Fibroblast of skin of abdomen (primary cell): Measurements from ENCODE around the gene PMEPA1.

Experiments used
- DNase-seq: peaks from one replicate; pipeline ENCODE4 v3.0.0-alpha.2; 2013

PMEPA1 gene

GRCh38 chr20:57605878-57606277 lies 103.9 kb downstream of the PMEPA1 start:
- no peak for DNase-seq

GRCh38 chr20:57605045-57605444 lies 104.8 kb downstream of the PMEPA1 start:
- DNase-seq = no peak

- DNase-seq = no peak
These were observed 106.7 kb downstream of the PMEPA1 start for GRCh38 chr20:57603120-57603519.

GRCh38 chr20:57601737-57602136 lies 108.1 kb downstream of the PMEPA1 start:
- no peak for DNase-seq

- no peak for DNase-seq
These were observed 108.6 kb downstream of the PMEPA1 start for GRCh38 chr20:57601211-57601570.

- DNase-seq = no peak
These were observed 109.2 kb downstream of the PMEPA1 start for GRCh38 chr20:57600320-57601210.

GRCh38 chr20:57598491-57598890 lies 111.3 kb downstream of the PMEPA1 start:
- DNase-seq = no peak
